Right lobe of liver (tissue), 6 donors: ENCODE measurements around the gene B3GALNT2. TPM values are rescaled to one million over a fixed set of nuclear protein-coding genes. Genes with fewer than 3 reads are reported as not detected.

Experiments
- ATAC-seq, 4 donors: fragments of 200-7000 bp; cut with Tn5 transposase; one replicate each; pipeline ENCODE4 v1.9.1; 2020; ENCODE audit warnings: mild to moderate bottlenecking in 4 of 4, moderate library complexity in 4 of 4
- DNase-seq, 3 donors: peaks; one replicate each; pipeline ENCODE4 v3.0.0-alpha.2; 2020
- H3K27ac ChIP-seq, 3 donors: fragments of 200-600 bp; one replicate each; pipeline ENCODE4 v1.8.0; 2022
- H3K27me3 ChIP-seq, 2 donors: fragments of 200-600 bp; one replicate each; pipeline ENCODE4 v1.8.0; 2022
- H3K36me3 ChIP-seq, 4 donors: fragments of 200-600 bp; sonication (generic) in 1 of 4; one replicate each; pipeline versions ENCODE4 v1.5.1 to v1.8.0; 2017 to 2022; ENCODE audit warnings: control low read depth in 1 of 4
- H3K4me1 ChIP-seq, 4 donors: fragments of 200-600 bp; sonication (generic) in 1 of 4; one replicate each; pipeline versions ENCODE4 v1.5.1 to v1.8.0; 2017 to 2022; ENCODE audit warnings: control low read depth in 1 of 4
- H3K4me3 ChIP-seq, 3 donors: fragments of 200-600 bp; one replicate each; pipeline ENCODE4 v1.8.0; 2022
- H3K9me3 ChIP-seq, 4 donors: fragments of 200-600 bp; sonication (generic) in 1 of 4; one replicate each; pipeline versions ENCODE4 v1.5.1 to v1.8.0; 2017 to 2022; ENCODE audit warnings: control low read depth in 1 of 4
- CTCF ChIP-seq, 4 donors: fragments of 200-600 bp in 3 of 4; fragments of 450-650 bp in 1 of 4; IDR thresholded peaks; one replicate each; pipeline versions ENCODE4 v1.5.1 to v1.8.0; 2016 to 2022; ENCODE audit warnings: antibody characterized with exemption in 4 of 4, mild to moderate bottlenecking in 2 of 4
- POLR2A ChIP-seq: fragments of 450-650 bp; IDR thresholded peaks from one replicate; pipeline ENCODE4 v1.6.1; 2017; ENCODE audit warnings: antibody characterized with exemption, mild to moderate bottlenecking
- WGBS: methylation state at CpG from one replicate; pipeline ENCODE4 v1.1.6; 2018; ENCODE audit warnings: low coverage, low lambda C conversion rate; ENCODE audit not compliant: insufficient coverage; ENCODE audit errors: missing lambda C conversion rate; 5-methylcytosine and 5-hydroxymethylcytosine counted together
- intact Hi-C, 2 donors: fragments of 100-400 bp; cut with DNase I; formaldehyde crosslinking; loops; one replicate each; pipeline versions ENCODE4 v1.11.2 to v1.14.1; 2022
- total RNA-seq, 6 experiments: library from RNA; depleted of rRNA in 2 of 6; stranded (reverse); fragments of >200 nt in 2 of 6; fragmentation: NEBNext Ultra II Directional in 3 of 6; extraction: Animal tissue kit (Norgen Biotek cat#: 25700) in 3 of 6; gene quantifications; one replicate each; pipeline versions ENCODE4 v1.1.0 to v1.2.4, GENCODE V29; 2016 to 2023
- donor health status: DM: no; HTN: yes; CAD: no.
- donor health status: DM: no; HTN: no; CAD: no.
- donor health status: DM: no; HTN: no; CAD: no.
- donor health status: DM: no; HTN: yes; CAD: no.
- donor health status: DM: no; HTN: yes; CAD: no.

Gene B3GALNT2
- total RNA-seq, 6 experiments from 2014 or later, result 7.0 to 15.5 (median 9.1) TPM

DNA sequence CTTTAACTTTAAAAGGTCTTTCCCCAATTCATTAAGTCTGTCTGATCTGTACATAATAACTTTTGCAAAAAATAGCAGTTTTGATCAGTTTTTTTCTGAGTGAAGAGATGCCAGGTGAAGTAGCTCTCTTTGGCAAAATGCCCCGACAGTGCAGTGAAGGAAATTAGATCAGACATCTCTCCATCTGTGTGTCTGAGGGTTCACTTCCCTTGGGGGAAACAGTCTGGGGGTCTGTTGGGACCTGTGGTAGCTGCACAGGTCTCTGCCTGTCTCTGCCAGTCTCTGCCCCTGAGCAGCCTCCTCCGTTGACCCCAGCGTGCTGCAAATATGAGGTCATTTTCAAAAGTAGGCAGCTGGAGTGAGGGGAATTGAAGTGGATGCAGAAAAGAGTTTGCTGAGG, 82.5 kb downstream of the B3GALNT2 start:
- DNase-seq, result no peak
- peaks cover 0 to 3% (median under 1%) of the 10 kb centered on the region in 4 donors for H3K4me1 ChIP-seq
- 71% methylated on average over 3 of the region's 3 CpGs for WGBS
- no peak for ATAC-seq
- H3K36me3 ChIP-seq, result no peaks in the 10 kb centered on the region
- no peaks in the 10 kb centered on the region for H3K9me3 ChIP-seq
- TF ChIP-seq CTCF (IDR thresholded peaks at IDR 0.05), result no peak
- H3K27ac ChIP-seq, result no peak overlapping the region
- no peak overlapping the region for H3K4me3 ChIP-seq
- intact Hi-C loops, result no loop called here
- H3K27me3 ChIP-seq, result no peaks in the 10 kb centered on the region

DNA sequence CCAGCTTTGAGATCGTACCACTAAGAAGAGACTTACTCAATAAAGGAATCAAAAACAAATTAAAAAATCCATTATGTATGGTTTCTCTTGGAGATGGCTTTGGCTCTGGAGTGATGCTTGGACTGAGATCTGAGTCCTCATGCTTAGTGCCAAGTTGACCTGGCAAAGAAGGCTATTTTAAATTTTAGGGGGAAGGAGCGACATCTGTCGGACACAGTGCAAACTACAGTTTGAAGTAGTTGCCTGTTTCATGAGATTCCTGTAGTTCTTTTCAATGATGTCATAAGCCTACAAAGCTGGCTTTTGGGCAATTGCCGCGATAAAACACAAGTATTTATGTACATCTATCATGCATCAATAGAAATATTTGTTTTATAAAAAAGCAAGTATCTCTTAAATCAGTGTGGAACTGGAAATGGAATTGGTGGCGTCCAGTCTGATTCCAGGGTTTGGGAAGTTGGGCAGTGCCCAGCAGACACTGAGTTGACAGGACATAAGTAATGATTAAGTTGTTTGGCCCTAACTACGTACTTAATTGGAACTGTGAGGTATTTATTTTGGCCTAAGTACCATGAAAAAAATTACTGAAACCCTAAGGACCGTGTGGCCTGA, 87.1 kb downstream of the B3GALNT2 start:
- 27% methylated on average over 8 of the region's 8 CpGs for WGBS
- intact Hi-C loops, result loop anchor here (10.0 kb wide), 1 partner anchor 162 kb away; no protein-coding TSS in a partner anchor
- Histone ChIP-seq H3K4me3 (no peak overlapping the region), H3K27me3 (no peaks in the 10 kb centered on the region), H3K36me3 (peaks cover 0 to 2% (median 0%) of the 10 kb centered on the region in 4 donors), H3K9me3 (no peaks in the 10 kb centered on the region), H3K4me1 (peaks cover 0 to 13% (median 5%) of the 10 kb centered on the region in 4 donors), H3K27ac (no peak overlapping the region)
- peak in 1 of 3 donors; percentile 64 for DNase-seq
- peak; percentile 82 to 94 (median 90) for ATAC-seq
- TF ChIP-seq CTCF (IDR thresholded peaks at IDR 0.05) (peak; percentile 83 to 89 (median 86)), POLR2A (no peak)

DNA sequence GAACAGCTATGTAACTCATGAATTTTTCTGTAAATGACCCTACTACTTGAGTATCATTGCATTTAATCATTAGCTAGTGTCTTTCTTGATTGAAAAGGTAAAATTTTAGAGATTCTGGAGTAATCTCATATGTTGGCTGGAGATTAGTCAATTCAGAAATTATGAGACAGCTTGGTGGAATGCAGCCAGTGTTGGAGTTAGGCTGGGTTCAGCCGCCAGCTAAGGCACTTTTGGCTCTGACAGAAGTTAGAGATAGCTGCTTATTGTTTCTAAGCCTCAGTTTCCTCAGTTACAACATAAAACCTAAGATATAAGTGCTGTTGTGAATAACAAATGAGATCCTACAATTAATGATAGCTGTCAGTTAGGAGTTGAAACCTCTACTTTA, 87.6 kb downstream of the B3GALNT2 start:
- Histone ChIP-seq H3K36me3 (peaks cover 0 to 2% (median 0%) of the 10 kb centered on the region in 4 donors), H3K27ac (peak overlapping the region in 1 of 3 donors; percentile 6), H3K27me3 (no peaks in the 10 kb centered on the region), H3K4me1 (peaks cover 0 to 14% (median 6%) of the 10 kb centered on the region in 4 donors), H3K9me3 (no peaks in the 10 kb centered on the region), H3K4me3 (no peak overlapping the region)
- intact Hi-C loops, result loop anchor here (10.0 kb wide), 1 partner anchor 162 kb away; no protein-coding TSS in a partner anchor
- no peak for DNase-seq
- ATAC-seq, result peak in 2 of 4 donors; percentile 11 to 43
- TF ChIP-seq POLR2A (no peak), CTCF (IDR thresholded peaks at IDR 0.05) (no peak)
- WGBS, result 65% methylated on average over 1 of the region's 1 CpG

DNA sequence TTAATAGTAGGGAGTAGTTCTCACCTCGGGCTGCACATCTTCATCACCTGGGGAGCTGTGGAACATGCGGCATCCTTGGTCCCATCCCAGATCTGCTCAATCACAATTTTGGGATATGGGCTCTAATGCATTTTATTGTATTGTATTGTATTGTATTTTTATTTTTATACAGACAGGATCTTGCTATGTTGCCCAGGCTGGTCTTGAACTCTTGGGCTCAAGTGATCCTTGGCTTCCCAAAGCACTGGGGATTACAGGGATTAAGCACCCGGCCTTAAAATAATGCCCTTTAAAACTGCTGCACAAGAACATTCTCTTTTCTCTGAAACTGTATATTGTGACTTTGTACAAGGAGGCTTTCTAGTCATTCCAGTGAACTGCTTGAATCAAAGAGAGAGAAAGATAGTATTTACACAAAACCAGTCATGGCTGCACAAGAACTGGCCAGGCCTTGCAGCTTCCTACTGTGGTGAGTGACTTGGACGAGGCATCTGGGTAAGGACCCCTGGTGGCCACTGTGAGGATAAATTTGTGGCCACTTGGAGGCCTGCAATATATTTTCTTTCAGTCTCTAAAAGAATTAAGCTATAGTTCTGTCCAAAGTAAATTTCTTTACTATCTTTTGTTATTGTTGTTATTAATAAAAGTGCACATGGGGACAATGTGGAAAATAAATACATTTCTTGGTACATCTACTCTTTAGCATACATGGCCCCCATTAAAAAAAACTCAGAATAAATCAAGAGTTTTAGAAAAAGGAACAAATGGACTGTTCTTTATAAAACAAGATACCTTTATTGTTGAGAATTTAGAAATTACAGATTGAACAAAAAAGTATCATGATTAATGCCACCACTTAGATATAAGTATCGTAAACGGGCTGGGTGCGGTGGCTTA, 89.0 kb downstream of the B3GALNT2 start:
- WGBS, result 80% methylated on average over 7 of the region's 7 CpGs
- H3K4me3 ChIP-seq, result no peak overlapping the region
- H3K4me1 ChIP-seq, result peaks cover 0 to 21% (median 9%) of the 10 kb centered on the region in 4 donors
- ATAC-seq (peak; percentile 70 to 82 (median 73)), DNase-seq (peak; percentile 60 to 71 (median 65))
- H3K27me3 ChIP-seq, result no peaks in the 10 kb centered on the region
- no peaks in the 10 kb centered on the region for H3K9me3 ChIP-seq
- peaks cover 0 to 2% (median 0%) of the 10 kb centered on the region in 4 donors for H3K36me3 ChIP-seq
- no peak overlapping the region for H3K27ac ChIP-seq
- intact Hi-C loops, result loop anchor here (10.0 kb wide), 1 partner anchor 160 kb away; no protein-coding TSS in a partner anchor
- peak; percentile 76 to 86 (median 79) for TF ChIP-seq CTCF (IDR thresholded peaks at IDR 0.05)
- TF ChIP-seq POLR2A, result no peak
